Epidermal melanocyte (primary cell): ENCODE data around the gene SLC44A1.

Experiments used
- DNase-seq: peaks from one replicate; pipeline ENCODE4 v3.0.0; 2011; ENCODE audit warnings: low spot score; ENCODE audit not compliant: insufficient read length

The SLC44A1 gene

DNA sequence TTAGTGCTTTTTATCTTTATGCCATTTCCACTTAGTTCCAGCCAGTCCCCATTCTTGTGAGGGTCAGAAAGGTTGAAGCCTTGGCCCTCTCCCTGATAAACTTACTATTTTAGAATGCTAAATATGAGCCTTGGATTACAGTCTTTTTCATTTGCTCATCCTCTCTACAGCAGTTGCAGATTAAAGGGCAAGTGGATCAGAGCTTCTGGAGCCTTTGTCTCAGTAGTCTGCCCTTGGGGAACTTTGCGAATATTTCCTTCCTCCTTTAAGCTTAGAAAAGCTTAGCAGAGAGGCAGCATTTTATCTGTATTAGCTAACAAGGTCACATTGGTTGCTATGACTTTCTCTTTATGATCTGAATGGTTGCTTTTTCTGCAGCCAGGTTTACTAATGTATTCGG lies 214.9 kb downstream of the SLC44A1 start:
- DNase-seq, result no peak

DNA sequence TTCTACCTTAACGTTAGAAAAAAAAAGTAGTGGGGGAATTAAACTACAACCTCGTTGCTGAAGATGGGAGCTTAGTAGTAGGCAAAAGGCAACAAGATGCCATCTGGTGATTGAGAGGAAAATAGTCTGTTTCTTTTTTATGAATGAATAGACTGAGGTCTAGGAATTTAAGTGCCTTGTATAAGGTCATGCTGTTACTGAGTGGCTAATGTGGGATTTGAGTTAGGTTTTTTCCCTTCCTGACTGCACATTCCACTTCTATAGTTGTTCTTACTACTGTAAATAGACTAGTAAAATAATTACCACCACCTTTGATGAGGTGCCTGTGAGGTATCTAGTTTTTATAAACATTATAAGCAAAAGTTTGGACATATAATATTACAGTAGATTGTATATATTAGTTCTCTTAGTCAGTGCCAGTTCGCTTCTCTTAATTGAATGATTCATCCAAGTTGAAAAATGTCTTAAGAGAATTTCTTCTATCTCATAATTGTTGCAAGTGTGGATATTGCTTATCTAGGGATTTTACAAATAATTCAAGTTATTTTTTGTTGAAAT lies 222.5 kb downstream of the SLC44A1 start:
- DNase-seq, result no peak

DNA sequence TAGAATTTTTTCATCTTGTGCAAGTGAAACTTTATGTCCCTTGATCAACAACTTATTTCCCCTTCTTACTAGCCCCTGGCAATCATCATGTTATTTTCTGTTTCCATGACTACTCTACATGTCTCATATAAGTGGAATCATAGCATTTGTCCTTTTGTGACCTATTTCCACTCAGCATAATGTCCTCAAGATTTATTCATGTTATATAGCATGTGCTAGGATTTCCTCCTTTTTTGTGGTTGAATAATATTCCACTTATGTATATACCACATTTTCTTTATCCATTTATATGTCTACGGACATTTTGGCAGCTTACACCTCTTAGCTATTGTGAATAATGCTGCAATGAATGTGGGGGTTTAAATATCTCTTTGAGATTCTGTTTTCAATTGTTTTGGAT lies 224.4 kb downstream of the SLC44A1 start:
- no peak for DNase-seq

DNA sequence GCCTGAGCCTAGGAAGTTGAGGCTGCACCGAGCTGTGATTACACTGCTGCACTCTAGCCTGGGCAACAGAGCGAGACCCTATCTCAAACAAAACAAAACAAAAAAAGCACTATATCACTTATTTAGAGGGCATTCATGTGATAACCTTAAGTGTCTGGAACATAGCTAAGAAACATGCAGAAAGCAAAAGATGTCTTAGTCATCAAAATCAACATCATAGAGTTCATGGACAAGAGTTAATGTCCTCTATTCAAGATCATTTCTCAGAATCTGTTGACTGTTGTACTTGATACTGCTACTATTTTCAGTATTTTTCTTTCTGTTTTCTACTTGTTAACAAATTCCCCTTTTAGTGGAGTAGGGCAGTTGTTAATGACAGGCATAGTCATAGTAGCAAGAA lies 228.8 kb downstream of the SLC44A1 start:
- no peak for DNase-seq

DNA sequence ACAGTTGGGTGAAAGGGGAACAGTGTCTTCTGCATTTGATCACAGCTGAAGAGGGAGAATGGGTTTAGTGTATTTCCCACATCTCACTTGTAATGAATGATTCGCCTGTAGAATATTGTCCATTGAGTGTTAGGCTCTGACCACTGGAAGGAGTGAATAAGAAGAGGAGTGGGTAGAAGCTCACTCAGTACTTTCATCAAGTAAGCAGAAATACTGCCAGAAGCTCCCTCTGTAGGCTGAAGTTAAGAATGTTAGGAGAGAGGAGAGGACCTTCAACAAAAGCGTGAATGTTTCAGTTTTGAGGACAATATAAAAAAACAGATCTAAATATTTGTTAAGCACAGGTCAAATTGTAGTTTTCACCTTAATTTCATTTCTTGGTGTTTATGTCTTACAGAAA lies 230.9 kb downstream of the SLC44A1 start:
- no peak for DNase-seq

DNA sequence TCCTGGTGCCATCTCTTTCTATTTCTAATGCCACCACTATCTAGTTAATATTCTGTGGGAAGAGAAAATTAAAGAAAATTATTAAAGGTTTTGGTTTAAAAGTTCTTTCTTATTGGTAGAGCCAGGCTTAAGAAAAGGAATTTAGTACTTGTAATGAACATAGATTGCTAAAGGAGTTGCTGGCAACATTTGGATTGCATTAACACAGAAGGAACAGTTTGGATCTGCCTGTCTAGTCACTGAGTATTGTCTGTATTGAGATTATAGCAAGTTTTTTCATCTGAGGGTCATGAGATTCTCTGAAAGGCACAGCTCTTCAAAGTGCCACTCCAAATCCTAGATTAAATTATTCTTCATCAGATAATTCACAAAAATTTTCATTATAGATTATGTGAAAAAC lies 235.4 kb downstream of the SLC44A1 start:
- DNase-seq, result no peak

DNA sequence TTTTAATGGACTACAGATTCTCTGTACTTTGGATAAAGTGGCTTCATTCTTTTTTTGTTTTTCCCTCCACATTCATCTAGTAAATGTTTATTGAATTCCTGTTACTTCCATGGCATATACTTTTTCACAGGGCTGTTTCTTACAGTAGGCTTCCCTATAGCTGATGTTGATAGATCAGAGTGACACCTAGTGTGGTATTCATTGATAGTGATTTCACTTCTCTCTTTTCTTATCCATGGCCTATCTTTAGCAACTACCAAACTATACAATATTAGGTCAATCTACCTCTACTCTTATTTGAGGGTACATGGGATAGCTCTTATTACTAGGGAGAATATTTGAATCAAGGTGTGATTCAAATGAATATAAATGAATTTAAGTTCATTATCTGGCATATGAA lies 239.2 kb downstream of the SLC44A1 start:
- no peak for DNase-seq

DNA sequence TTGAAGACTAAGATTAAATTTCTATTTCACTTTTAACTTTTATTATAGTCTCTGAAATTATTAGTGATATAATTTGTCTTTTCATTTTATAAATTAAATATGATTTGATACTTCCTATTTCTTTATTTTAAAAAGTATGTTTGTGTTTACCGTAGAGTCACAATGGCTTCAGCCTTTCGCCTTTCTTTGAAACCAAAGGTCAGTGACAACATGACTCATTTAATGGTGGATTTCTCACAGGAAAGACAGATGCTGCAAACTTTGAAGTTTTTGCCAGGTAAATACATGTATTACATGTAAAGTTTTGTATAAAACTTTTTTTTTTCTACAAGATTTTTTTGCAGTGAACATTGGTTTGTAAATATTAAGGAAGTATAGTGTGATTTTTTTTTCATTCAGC lies 239.8 kb downstream of the SLC44A1 start:
- no peak for DNase-seq

DNA sequence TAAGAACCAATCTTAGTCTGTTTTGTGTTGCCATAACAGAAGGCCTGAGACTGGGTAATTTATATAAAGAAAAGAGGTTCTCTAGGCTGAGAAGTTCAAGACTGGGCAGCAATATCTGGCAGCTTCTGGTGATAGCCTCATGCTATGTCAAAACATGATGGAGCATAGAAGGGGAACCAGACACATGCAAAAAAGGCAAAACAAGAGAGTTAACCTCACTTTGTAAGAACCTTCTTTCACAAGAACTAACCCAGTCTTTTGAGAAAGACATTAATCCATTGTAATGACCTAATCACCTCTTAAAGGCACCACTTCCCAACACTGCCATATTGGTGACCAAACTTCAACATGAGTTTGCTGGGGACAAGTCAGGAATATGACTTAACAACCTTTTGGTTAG lies 240.7 kb downstream of the SLC44A1 start:
- no peak for DNase-seq
